Calu3 (cell line): ENCODE data around the gene OR2T10. TPM values are rescaled to one million over a fixed set of nuclear protein-coding genes. Genes with fewer than 3 reads are reported as not detected.
"Not testable (repeated sequence)": the region's sequence is repeated elsewhere in the genome, so short reads cannot be mapped to it uniquely, and the experiment has no call there.

Experiments used
- BruUV-seq: library from RNA; stranded (reverse); fragments of 400-500 nt; replicated peaks from 2 replicates; lab custom pipeline; 2021; lab: Mats Ljungman, UMichigan
- CTCF ChIA-PET: fragments of 300-600 bp; sonication (Branson Sonifier 250); formaldehyde crosslinking; loops from one replicate; lab custom pipeline; 2022; ENCODE audit warnings: antibody characterized with exemption; lab: Charles Lee
- DNase-seq: peaks from one replicate; pipeline ENCODE4 v3.0.0; 2022
- H3K27ac Mint-ChIP-seq: one replicate; pipeline ENCODE4 v1.8.0; 2022; ENCODE audit warnings: mixed read lengths; ENCODE audit not compliant: unreplicated experiment
- H3K27me3 Mint-ChIP-seq: one replicate; pipeline ENCODE4 v1.8.0; 2022; ENCODE audit warnings: mixed read lengths; ENCODE audit not compliant: unreplicated experiment
- H3K36me3 Mint-ChIP-seq: one replicate; pipeline ENCODE4 v1.8.0; 2022; ENCODE audit warnings: mild to moderate bottlenecking, moderate library complexity, mixed read lengths; ENCODE audit not compliant: insufficient read depth, unreplicated experiment
- H3K4me1 Mint-ChIP-seq: one replicate; pipeline ENCODE4 v1.8.0; 2022; ENCODE audit warnings: mild to moderate bottlenecking, low read depth, mixed read lengths; ENCODE audit not compliant: unreplicated experiment
- H3K4me3 Mint-ChIP-seq: one replicate; pipeline ENCODE4 v1.8.0; 2022; ENCODE audit warnings: mild to moderate bottlenecking, low read depth, moderate library complexity, mixed read lengths; ENCODE audit not compliant: unreplicated experiment
- H3K9me3 Mint-ChIP-seq: one replicate; pipeline ENCODE4 v1.8.0; 2022; ENCODE audit warnings: low read depth, mixed read lengths; ENCODE audit not compliant: unreplicated experiment
- intact Hi-C: fragments of 100-400 bp; cut with micrococcal nuclease; formaldehyde crosslinking; loops from one replicate; pipeline ENCODE4 v1.10.0; 2022; ENCODE audit not compliant: unreplicated experiment
- total RNA-seq: library from RNA; stranded (reverse); gene quantifications from 2 replicates; pipeline ENCODE4 v1.2.3, GENCODE V29; 2022

OR2T10 gene
- total RNA-seq, 1 experiment from 2014 or later: not detected

DNA sequence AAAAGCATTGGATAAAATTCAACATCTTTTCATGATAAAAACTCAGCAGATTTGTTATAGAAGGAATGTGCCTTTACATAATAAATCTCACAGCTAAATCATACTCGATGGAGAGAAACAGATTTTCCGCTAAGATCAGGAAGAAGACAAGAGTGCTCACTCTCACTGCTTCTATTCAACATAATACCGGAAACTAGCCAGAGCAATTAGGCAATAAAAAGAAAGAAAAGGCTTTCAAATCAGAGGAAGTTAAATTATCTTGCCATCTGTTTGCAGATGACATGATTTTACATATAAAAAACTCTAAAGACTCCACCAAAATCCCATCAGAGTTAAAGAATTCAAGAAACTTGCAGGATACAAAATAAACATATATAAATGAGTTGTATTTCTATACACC, 26.7 kb downstream of the OR2T10 start:
- intact Hi-C loops, H3K27ac Mint-ChIP-seq, H3K27me3 Mint-ChIP-seq, H3K4me1 Mint-ChIP-seq, DNase-seq, H3K4me3 Mint-ChIP-seq, CTCF ChIA-PET, BruUV-seq, H3K36me3 Mint-ChIP-seq: not testable (repeated sequence)
- H3K9me3 Mint-ChIP-seq: peaks cover 10% of the 10 kb centered on the region

DNA sequence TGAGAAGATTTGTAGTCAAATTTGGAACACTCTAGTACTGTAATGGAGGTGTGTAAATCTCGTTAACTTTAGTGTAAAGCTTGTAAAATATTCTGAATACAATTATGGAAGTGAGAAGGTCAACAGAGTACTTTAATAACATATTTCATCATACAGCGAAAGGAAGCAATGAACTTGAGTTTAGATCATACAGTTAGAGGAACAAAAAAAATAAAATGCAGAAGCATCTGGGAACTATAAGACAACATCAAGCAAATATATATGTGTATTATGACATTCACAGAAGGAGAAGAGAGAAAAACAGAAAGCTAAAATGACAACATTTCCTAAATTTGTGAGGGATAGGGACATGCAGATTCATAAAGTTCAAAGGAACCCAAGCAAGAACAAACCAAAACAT, 28.5 kb downstream of the OR2T10 start:
- BruUV-seq, H3K36me3 Mint-ChIP-seq, H3K27me3 Mint-ChIP-seq, DNase-seq, intact Hi-C loops, H3K4me1 Mint-ChIP-seq, H3K4me3 Mint-ChIP-seq, CTCF ChIA-PET: not testable (repeated sequence)
- H3K9me3 Mint-ChIP-seq: peaks cover 12% of the 10 kb centered on the region
- peak overlapping the region; percentile 20 for H3K27ac Mint-ChIP-seq

DNA sequence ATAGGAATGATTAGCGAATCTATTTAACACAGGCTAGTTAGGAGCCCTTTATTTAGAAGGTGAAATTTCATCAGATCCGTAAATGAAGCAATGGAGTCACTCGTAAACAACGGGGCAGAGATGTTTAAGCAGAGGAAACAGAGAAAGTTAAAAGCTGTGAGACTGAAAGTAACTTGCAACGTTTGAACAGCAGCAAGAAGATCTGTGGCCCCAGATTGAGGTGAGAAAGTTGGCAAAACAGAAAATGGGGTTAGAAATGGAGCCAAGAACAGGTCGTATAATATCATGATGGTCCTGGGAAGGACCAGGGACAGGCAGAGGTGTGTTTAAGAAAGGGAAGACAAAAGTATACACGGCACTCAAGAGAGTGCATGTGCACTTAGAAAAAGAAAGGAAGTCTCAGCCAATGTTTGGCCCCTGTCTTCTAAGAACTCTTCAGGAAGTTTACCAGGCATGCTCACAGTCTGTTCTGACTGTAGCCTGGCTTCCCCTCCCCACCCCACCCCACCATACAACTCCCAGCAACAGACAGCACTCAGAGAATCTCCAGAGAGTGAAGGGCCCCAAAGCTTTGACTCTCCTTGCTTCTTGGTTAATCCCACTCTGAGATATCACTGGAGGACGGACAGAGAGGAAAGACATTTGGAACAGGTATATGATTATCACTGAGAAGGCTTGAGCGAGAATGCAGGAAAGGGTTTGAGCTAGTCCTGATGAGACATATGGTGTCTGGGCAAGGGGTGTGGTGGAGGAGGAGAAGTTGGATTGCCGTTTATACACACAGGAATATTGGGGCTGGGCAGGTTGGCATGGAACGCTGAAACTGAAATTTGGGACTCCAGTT, 31.7 kb downstream of the OR2T10 start:
- intact Hi-C loops, H3K27me3 Mint-ChIP-seq, H3K36me3 Mint-ChIP-seq, CTCF ChIA-PET, H3K4me3 Mint-ChIP-seq, H3K27ac Mint-ChIP-seq, DNase-seq, H3K4me1 Mint-ChIP-seq, BruUV-seq: not testable (repeated sequence)
- peaks cover 10% of the 10 kb centered on the region for H3K9me3 Mint-ChIP-seq

DNA sequence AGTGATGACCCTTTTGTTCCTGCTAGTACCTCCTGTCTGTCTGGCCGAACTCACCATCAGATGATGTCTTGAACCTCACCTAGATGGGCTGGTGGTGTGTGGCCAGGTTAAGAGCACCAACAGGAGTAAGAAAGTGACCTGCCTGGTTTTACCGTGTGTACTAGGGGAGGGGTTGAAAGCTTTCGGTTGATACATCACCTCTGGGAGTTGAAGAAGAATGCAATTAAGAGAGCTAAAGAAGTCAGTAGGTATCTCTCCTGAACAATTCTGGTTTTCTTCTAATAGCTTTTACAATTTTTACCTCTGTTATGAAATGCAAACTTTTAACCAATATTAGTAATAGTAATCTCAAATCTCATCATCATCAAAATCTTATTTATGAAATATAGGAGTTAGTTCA, 34.8 kb downstream of the OR2T10 start, which contains the start of gene OR2T29:
Gene OR2T29 (minus strand): TSS at position 101 of the 400 bp plus-strand sequence. CDS start 3,281 bp downstream, outside the sequence.
- H3K36me3 Mint-ChIP-seq, CTCF ChIA-PET, H3K27me3 Mint-ChIP-seq, H3K4me1 Mint-ChIP-seq, H3K27ac Mint-ChIP-seq, intact Hi-C loops, DNase-seq, H3K4me3 Mint-ChIP-seq, BruUV-seq, H3K9me3 Mint-ChIP-seq: not testable (repeated sequence)

DNA sequence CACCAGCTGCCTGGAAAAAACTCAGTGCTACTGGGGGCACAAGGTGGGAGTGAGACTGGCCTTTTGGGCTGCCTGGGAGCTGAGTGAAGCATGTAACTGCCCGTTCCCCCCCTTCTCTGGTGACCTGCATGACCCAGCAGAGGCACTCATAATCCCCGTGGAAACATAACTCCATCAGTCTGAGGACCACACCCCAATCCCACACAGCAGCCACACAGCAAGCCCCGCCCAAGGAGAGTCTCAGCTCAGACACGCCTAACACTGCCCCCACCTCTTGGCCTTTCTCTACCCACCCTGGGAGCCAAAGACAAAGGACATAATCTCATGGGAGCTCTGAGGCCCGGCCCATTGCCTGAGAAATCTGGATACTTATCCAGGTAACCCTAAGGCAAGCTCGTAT, 46.5 kb downstream of the OR2T10 start:
- H3K4me1 Mint-ChIP-seq, H3K27me3 Mint-ChIP-seq, H3K9me3 Mint-ChIP-seq, intact Hi-C loops, H3K36me3 Mint-ChIP-seq, H3K4me3 Mint-ChIP-seq, CTCF ChIA-PET, DNase-seq, H3K27ac Mint-ChIP-seq, BruUV-seq: not testable (repeated sequence)

DNA sequence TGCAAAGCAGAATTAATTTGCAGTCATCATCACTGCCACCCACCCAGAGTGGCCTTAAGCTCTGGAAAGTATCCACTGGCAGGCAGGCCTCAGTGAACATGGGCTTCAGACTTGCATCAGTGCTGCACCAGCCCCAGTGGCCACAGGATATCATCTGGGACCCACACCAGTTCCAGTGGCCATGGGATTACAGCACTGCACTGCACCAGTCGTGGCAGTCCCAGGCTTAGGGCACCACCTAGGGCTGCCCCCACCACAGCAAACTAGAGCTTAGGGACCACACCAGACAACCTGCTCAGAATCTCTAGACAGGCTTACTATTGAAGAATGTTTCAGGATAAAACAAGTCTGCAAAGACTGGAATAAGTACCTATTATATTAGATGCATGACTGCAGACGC, 50.1 kb downstream of the OR2T10 start:
- H3K4me3 Mint-ChIP-seq, H3K27ac Mint-ChIP-seq, CTCF ChIA-PET, BruUV-seq, H3K9me3 Mint-ChIP-seq, intact Hi-C loops, DNase-seq, H3K27me3 Mint-ChIP-seq, H3K36me3 Mint-ChIP-seq, H3K4me1 Mint-ChIP-seq: not testable (repeated sequence)

Other genes with a start within 250 kb of the OR2T10 start
- not detected in 2 replicates for gene OR14C36, start 248.9 kb downstream of the OR2T10 start, total RNA-seq
- not detected in 2 replicates for gene OR2T4, start 236.0 kb downstream of the OR2T10 start, total RNA-seq
- not detected in 2 replicates for gene OR2T6, start 222.0 kb downstream of the OR2T10 start, total RNA-seq
- not detected in 2 replicates for gene OR2T1, start 194.7 kb downstream of the OR2T10 start, total RNA-seq
- not detected in 2 replicates for gene OR2T2, start 152.1 kb downstream of the OR2T10 start, total RNA-seq
- gene OR2T3, start 124.3 kb downstream of the OR2T10 start, total RNA-seq: not detected in 2 replicates
- not detected in 2 replicates for gene OR2T5, start 109.1 kb downstream of the OR2T10 start, total RNA-seq
- not detected in 2 replicates for gene OR2G6, start 89.6 kb downstream of the OR2T10 start, total RNA-seq
- gene OR2T29, start 34.9 kb downstream of the OR2T10 start, total RNA-seq: not detected in 2 replicates
- not detected in 2 replicates for gene OR2T34, start 22.9 kb downstream of the OR2T10 start, total RNA-seq
- not detected in 2 replicates for gene OR2T11, start 37.4 kb upstream of the OR2T10 start, total RNA-seq
- not detected in 2 replicates for gene OR2T35, start 47.6 kb upstream of the OR2T10 start, total RNA-seq
- gene OR2T27, start 57.8 kb upstream of the OR2T10 start, total RNA-seq: not detected in 2 replicates
- gene OR14I1, start 105.1 kb upstream of the OR2T10 start, total RNA-seq: not detected in 2 replicates
- gene LYPD8, start 158.1 kb upstream of the OR2T10 start, total RNA-seq: not detected in 2 replicates
- 25.3 and 27.1 TPM in 2 replicates for gene SH3BP5L, start 228.2 kb upstream of the OR2T10 start, total RNA-seq
- gene ZNF672, start 240.5 kb upstream of the OR2T10 start, total RNA-seq: 28.3 and 28.7 TPM in 2 replicates